Articular chondrocyte of knee joint (primary cell): Measurements from ENCODE around the gene C19orf44. TPM values are rescaled to one million over a fixed set of nuclear protein-coding genes. Genes with fewer than 3 reads are reported as not detected.

ENCODE experiments used
- small RNA-seq: library from RNA; depleted of rRNA; stranded (forward); fragments of <200 nt; gene quantifications from one replicate; pipeline ENCODE3, GENCODE V24; 2012
- total RNA-seq: library from RNA; depleted of rRNA; stranded (reverse); fragments of >200 nt; gene quantifications from 2 replicates; pipeline ENCODE4 v1.2.3, GENCODE V29; 2012

Gene C19orf44
- 7.3 and 7.9 TPM in 2 replicates for total RNA-seq

DNA sequence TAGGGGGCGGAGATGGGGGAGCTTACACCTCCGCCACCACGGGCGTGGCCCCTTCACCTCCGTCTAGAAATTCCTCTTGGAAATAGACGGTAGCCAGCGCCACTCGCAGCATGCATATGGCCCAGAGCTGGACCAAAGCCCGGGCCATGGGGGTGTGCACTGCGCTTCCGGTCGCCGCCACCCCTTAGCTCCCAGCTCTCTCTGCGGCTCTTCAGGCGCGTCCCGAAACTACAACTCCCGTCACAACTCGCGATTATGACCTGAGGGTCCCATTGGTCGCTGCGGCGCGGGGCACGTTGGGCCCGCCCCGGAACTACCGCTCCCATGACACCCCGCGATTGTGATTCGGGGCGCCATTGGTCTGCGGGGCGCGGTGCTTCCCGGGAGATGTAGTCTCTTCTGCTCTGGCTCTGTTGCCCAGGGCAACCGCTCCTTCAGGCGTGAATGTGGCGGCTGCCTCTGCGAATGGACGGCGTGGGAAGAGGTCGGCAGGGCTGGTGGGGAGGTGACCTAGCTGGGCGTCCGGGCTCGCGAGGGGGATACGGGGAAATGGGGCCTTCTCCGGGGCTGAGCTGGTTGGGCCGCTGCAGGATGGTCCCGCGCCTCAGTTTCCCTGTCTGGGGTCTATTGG lies at the start of gene C19orf44, which contains the start of gene CALR3:
C19orf44 (plus strand) TSS at position 413 of the 631 bp plus-strand sequence. CDS start 4,399 bp downstream, outside the sequence.
CALR3 (minus strand) TSS at position 186 of the 631 bp plus-strand sequence; CDS start at position 148, 38 bp downstream.

DNA sequence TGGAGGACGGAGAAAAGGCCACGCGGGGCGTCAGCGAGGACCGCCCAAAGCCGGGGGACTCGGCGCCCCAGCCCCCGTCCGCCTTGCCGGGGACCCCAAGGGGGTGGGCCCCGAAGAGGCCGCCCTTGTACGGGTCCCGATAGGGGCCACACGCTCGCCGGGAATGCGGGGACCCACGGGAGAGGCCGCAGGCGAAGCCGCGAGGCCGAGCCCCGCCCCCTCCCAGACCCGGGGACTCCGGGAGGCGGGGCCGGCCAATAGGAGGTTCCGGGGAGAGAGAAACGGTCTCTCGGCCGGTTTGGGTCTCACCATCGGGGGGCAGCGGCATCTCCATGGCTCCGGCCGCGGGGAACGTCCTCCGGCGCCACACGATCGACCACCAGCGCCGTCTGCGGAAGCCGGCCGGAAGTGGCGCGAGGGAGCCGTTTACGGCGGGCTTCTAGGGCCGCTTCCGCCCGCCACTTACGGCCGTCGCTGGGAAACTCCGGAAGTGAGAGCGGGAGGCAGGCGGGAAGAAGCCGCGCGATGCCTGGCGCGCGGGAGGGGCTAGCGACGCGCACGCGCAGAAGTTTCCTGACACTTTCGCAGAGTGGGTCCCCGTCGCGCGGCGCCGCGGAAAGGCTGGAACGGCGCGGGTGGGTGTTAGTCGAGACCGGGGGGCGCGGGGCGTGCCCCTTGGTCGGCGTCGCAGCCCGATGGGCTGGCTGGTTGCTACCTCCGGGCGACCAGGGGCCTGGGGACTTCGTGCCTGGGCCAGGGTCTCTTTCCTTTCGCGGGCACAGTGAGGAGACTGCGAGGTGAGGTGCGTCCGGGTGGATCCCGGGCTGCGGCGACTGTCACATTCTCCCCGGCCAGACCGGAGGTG lies 46.1 kb downstream of the C19orf44 start, which contains the start of gene CHERP:
CHERP (minus strand) TSS at position 393 of the 865 bp plus-strand sequence; CDS start at position 334, 59 bp downstream.

Small RNAs within 50 kb of the gene (small RNA-seq; reads per million reads assigned to genes)
- gene RN7SL146P: not detected

Other genes with a start within 250 kb of the C19orf44 start
- 12.5 and 20.1 TPM in 2 replicates for gene KLF2, start 171.6 kb upstream of the C19orf44 start, total RNA-seq
- gene EPS15L1, start 24.4 kb upstream of the C19orf44 start, total RNA-seq: 12.1 and 15.4 TPM in 2 replicates
- gene CALR3, start 227 bp upstream of the C19orf44 start, total RNA-seq: 0.39 TPM in 1 of 2 replicates, not detected in the other
- gene CHERP, start 46.0 kb downstream of the C19orf44 start, total RNA-seq: 4.9 and 5.9 TPM in 2 replicates
- 38.4 and 42.0 TPM in 2 replicates for gene SLC35E1, start 76.0 kb downstream of the C19orf44 start, total RNA-seq
- gene MED26, start 131.8 kb downstream of the C19orf44 start, total RNA-seq: 6.3 and 7.8 TPM in 2 replicates
- 61.8 and 76.0 TPM in 2 replicates for gene SMIM7, start 163.8 kb downstream of the C19orf44 start, total RNA-seq
- gene TMEM38A, start 164.7 kb downstream of the C19orf44 start, total RNA-seq: 1.7 and 2.2 TPM in 2 replicates
- not detected in 2 replicates for gene NWD1, start 223.5 kb downstream of the C19orf44 start, total RNA-seq